Measurements from ENCODE around the gene PPWD1.

GRCh38 chr5:65620021-65620420 lies 56.9 kb downstream of the PPWD1 start:
- no peak for TF ChIP-seq CTCF (IDR thresholded peaks at IDR 0.05)
- no peak for TF ChIP-seq MAX (IDR thresholded peaks at IDR 0.05; ENCODE audit: low read depth)
- no peak for TF ChIP-seq YY1 (IDR thresholded peaks at IDR 0.05; ENCODE audit: low read depth)
- TF ChIP-seq CHD2 (IDR thresholded peaks at IDR 0.05; ENCODE audit: low read length, partially characterized antibody): no peak
- no peak for TF ChIP-seq RCOR1 (IDR thresholded peaks at IDR 0.05; ENCODE audit: low read length)
- no peak for TF ChIP-seq REST (IDR thresholded peaks at IDR 0.05; ENCODE audit: low read depth, low read length)
- TF ChIP-seq POLR2AphosphoS5 (IDR thresholded peaks at IDR 0.05; ENCODE audit: low read depth, low read length): no peak
